UCSD-AML1 (cell line): Measurements from ENCODE around the gene IGFL4.

Source experiments
- DNase-seq: peaks from one replicate; lab custom pipeline; 2025; ENCODE audit not compliant: unreplicated experiment; lab: John Stamatoyannopoulos, UW

IGFL4 gene

DNA sequence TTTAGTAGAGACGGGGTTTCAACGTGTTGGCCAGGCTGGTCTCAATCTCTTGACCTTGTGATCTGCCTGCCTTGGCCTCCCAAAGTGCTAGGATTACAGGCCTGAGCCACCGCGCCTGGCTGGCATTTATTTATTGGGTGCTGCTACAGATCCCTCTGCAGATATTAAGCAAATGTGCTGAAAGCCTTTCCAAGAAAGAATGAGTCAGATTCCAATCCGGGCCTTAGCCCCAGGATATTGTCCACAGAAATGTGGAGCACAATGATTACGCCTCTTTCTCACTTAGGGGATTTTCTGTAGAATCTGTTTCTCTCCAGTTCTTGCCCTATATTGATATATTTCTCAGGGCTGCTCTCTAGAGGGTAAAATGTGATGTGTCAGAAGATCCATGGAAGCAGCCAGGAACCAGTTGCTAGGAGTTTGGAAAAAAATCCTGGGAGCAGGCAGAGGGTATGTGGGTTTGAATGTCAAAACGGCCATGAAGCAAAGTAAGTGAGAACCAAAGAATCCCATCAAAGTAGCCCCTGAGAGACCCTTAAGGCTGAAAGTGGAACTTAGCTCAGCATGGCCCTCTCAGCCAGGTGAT, 24.8 kb upstream of the IGFL4 start:
- DNase-seq, result no peak

DNA sequence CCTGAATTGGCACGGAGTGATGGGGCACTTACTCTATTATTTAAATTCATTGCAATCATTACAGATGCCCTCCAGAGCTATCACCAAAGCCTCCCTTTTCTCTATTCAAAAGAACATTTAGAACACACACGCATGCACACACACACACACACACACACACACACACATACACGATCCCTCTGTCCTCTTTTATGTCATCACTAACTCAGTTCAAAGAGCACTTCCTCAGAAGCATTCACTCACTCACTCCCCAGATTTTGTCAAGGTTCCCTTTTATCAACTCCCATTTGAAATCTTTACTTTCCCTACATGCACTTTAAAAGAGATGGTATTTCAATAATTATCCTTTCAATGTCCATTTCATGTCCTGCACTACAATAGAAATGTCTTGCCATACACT, 22.4 kb upstream of the IGFL4 start:
- no peak for DNase-seq

DNA sequence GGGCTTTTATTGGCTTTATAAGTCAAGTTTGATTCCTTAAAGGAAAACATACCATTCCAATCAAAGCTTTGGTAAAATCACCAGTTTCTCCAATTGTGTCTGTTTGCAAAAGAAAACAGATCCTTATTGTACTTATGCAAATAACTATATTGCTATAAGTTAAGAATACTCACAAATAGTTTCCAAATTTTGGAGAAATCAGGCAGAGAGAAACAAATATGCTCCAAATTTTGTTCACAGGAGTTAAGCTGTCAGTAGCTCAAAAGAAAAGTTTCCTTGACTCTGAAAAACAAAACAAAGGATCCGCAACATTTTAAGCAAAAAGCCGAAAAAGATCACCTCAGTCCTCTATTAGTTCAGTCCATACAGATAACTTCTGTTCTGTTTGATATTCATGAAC, 19.2 kb upstream of the IGFL4 start:
- no peak for DNase-seq

DNA sequence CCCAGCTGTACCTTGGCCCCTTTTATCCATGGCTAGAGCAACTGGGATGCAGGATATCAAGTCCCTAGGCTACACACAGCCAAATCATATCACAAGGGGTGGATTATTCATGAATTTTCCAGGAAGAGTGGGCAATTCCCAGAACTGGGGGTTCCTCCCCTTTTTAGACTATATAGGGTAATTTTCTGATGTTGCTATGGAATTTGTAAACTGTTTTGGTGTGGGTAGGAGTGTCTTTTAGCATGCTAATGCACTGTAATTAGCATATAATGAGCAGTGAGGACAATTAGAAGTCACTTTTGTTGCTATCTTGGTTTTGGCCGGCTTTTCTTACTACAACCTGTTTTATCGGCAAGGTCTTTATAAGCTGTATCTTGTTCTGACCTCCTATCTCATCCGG, 18.0 kb upstream of the IGFL4 start:
- no peak for DNase-seq

DNA sequence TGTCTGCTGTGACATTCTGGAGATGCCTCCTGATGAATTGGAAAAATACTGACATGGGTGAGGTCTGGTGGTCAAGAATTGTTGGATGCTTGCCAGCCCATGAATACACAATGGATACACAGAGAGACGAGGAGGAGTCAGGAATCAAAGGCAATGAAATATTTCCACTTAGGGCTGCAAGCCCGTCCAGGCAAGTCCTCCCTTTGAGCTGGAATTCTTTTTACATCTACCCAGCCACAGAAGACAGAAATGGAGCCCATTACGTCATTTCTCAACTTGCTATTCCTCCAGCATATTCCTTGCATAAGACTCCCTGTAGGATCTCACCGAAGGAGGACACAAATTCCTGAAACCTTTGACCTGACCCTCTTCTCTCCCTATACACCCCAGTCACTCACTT, 15.7 kb upstream of the IGFL4 start:
- DNase-seq, result no peak

DNA sequence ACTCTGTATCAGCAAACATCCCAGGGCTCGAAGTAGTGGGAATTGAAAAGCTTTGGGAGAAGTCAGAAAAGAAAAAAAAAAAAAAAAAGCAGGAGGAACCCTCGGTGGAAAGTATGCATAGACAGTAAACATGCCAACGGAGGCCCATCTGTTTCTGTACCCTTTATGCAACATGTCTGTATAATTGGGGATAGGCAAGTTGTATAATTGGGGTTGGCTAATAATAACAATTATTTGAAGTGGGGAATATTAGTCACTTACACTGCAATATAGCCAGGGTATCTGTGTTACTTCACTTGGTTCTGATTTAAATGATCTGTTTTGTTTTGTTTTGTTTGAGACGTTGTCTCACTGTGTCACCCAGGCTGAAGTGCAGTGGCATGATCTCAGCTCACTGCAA, 12.1 kb upstream of the IGFL4 start:
- DNase-seq, result no peak

DNA sequence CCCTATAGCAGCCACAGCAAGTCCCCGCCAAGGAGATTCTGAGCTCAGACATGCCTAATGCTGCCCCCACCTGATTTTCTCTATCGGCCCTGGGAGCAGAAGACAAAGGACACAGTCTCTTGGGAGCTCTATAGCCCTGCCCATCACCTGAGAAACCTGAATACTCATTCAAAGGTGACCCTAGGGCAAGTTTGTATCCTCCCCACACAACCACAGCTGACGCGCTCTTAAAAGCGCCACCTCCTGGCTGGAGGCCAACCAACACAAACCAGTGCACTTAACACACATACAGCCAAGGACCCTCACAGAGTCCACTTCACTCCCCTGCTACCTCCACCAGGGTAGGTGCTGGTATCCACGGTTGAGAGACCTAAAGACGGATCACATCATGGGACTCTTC, 8.8 kb upstream of the IGFL4 start:
- DNase-seq, result no peak

DNA sequence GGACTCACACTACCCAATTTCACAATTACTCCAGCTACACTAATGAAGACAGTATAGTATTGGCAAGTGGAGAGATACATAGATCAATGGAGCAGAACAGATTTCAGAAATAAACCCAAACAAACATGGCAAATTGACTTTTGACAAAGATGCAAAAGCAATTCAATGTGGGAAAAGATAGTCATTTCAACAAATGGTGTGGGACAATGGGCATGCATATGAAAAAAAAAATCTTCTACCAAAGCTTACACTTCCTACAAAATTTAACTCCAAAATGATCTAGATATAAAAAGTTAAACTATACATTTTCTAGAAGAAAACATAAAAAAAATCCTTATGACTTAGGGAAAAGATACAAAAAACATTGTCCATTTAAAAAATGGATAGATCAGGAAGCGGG, 2.7 kb upstream of the IGFL4 start:
- DNase-seq, result no peak

DNA sequence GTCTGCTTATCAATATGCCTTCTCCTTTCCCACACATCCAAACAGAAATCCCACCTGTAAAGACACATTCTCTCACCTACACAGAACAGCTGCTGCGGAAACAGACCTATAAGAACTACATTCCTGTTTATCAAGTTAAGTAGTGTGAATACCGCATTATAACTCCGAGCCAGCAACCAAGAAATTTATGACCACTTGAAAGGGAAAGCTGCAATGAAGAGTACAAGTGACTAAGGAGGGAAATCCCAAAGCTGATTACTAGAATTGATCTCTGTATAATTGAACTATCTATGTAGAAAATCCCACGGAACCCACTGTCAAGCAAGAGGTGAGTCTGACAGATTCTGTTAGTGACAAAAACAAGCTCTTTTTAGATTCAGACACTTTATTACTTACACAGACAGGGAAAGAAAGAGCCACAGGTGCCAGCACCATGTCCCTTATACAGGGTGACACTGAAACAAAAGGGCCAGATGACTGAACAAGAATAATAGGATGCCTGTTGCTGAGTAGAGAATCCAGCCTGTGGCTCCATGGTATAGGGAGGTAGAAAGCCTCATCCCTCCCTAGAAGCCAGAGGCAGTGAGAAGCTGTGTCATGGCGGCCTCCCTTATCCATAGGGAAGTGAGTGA, 1.6 kb upstream of the IGFL4 start:
- no peak for DNase-seq

DNA sequence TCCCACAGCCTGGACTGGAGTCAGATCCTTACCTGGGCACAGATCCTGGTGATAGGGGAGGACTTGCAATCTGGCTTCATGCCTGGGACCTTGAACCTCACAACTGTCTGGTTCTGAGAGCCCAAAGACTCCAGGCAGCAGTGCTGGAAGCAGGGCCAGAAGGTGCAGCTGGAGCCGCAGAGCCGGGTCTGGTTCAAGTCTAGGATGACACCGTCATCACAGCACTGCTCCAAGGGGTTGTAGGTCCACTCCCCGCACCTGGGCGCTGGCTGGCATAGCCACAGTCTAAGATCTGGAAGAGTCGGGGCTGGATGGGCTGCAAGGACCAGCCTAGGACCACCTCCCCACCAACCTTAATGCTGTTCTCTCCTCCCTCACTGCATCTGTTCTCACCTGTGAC, 677 bp downstream of the IGFL4 start:
- DNase-seq, result no peak

DNA sequence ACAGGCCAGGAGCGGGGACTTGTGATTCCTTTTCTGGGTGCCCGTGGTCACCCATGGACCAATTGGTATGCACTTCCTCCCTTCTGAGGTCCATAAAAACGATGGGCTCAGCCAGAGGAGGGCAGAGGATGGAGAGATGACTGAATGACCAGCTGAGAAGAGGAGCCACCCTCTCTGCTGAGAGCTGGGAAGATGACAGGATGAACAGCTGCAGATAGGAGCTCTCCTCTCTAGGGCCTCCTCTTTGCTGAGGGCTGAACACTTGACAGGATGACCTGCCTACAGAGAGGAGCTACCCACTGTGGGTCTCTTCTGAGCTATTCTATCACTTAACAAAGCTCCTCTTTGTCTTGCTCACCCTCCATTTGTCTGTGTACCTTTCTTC, 4.1 kb downstream of the IGFL4 start:
- DNase-seq, result no peak

DNA sequence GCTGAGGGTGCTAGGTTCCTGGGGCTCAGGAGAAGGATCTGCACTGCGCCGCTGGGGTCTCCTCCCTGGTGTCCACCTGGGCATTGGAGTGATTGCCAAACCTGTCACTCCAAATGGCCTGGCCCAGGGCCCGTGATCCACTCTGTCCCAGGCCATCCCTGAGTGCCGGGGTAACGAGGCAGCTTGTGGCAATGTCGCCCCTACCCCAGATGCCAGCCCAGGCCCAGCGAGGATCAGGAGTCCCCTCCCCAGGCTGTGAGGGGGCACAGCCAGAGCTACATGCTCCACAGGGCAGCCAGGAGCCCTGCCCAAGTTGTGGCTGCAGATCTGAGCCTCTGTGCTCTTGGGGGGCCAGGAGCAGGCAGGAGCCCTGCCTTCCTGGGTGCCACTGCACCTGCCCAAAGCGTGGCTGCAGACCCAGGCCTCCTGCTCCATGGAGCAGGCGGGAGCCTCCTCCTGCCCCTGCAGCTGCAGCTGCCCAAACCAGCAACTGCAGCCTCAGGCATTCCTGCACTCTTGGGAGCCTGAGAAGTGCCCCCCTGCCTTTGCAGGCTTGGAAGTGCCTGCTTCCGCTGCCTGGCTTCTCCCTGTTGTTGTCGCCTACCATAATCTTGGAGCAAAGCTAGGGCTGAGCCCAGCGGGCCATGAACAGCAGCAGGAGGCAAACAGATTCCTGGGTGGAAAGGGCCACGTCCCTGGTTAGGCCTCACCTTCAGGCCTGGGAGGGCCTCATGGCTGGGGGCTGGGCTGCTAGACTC, 4.6 kb downstream of the IGFL4 start:
- DNase-seq, result no peak

DNA sequence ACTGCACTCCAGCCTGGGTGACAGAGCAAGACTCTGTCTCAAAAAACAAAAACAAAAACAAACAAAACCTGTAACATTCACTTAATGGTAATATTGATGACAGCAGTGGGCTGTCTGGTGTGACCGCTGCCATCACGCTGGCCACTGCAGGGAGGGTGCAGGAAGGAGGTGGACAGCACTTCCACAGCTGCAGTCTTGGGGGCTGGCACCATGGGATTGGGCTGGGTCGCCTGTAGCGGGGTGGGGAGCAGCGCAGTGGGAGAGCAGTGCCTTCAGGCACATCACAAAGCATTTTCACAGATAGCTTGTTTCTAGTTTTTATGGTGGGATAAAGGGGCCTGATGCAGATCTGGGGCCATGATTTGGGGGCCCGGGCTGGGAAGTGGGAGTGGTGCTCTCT, 5.3 kb downstream of the IGFL4 start:
- DNase-seq, result no peak

DNA sequence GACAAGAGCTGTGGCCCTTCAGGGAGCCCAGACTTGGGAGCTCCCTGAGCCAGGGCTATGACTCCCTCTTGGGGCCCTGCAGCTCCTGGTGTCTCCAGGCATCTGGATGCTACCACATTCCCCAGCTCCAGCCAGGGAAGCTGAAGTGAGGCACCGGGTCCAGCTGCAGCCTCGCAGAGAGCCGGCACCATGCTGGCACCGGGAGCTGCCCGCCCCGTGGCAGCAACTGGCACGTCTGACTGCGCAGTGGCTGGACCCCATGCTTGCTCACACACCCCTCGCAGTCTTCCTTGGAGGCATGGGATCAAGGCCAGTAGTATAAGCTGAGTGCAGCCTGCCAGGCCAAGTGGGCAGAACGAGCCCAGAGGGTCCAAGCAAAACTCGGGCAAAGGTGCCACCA, 7.4 kb downstream of the IGFL4 start:
- DNase-seq, result no peak

DNA sequence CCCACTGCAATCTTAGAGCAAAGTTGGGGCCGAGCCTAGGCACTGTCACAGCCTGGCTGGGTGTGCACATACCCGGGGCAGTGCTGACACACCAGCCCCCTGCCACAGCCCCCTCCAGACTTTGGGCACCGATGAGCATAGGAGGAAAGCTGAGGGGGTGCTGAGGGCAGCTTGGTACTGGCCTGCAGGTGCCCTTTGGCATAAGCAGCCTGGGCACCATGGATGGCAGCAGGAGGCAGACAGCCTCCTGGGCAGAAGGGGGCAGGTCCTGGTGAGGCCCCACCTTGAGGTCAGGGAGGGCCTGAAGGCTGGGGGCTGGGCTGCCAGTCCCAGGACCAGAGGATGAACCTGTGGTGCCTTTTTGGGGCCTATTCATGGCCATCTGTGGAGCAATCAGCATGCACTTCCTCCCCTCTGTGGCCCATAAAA, 8.2 kb downstream of the IGFL4 start:
- DNase-seq, result no peak

DNA sequence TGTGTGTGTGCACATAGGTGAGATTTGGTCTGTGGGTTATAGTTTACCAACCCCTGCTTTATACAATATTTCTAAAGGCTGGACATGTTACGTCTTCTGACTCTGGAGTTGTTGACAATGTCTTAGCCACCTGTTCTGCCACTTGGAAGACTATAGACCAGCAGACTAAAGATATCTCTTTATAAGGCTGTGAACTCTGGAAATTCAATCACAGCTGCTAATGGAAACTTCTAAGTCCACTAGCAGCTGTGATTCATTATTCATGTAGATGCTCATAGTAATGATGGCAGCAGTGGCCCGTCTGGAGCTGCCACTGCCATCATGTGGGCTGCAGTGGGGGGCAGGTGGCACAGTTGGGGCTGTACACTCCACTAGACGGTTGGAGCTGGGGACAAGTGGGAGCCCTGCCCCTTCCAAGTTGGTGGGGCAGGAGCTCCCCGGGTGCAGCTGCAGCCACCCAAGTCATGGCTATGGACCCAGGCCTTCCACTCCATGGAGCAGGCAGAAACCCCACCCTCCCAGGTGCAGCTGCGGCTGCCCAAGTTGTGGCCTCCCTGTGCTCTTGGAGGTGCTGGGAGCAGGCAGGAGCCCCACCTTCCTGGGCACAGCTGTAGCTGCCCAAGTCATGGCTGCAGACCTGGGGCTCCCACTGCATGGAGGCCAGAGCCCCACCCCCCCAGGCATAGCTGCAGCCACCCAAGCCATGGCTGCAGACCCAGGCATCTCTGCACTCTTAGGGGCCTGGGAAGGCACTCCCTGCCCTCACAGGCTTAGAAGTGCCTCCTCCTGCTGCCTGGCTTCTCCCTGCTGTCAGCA, 8.8 kb downstream of the IGFL4 start:
- DNase-seq, result no peak

DNA sequence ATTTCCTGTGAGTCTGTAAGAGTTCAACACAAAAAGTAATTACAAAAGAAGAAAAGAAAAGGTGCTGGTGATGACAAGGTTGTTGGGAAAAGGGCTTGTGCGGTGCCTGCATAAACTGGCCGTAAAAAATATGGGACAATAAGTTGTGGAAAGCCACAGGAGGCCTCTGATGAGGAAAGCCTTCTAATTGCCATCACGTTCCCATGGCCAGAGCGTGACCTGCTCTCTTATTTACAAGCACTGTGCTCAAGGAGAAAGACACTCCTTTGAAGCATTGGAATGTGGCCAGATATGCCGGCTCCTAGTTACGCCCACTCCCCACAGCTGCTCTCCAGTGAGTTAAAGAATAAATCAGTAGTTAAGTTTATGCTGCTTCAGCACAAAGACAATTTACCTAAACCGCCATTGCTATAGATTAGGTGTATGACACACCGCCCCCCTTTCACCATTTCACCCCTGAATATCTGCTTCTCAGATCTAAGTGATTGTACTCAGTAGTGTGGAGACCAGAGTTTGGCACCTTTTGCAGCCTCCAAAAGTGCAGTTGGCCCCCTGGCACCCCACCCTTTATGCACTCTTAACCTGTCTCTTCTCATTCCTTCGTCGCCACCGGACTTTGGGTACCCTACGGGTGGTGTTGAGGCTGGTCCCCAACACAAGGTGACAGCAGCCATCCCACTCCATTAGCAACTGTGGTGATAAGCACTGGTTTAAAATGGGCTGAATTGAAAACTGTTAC, 9.8 kb downstream of the IGFL4 start:
- no peak for DNase-seq

DNA sequence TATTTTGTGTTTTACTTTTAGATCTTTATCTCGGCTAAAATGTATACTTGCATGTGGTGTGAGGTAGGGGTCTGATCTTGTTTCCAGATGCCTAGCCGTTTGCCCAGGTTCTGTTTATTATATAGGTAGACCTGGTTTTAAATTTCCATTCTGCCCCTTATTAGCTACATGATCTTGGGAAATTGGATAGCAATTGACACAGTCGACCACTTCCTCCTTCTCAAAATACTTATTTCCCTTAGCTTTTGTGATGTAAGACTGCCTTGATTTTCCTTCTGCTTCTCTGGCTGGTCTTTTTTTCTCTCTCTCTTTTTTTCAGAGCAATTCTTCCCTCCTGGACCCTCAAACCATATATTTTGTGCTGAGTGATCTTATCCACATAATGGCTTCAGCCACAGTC, 15.0 kb downstream of the IGFL4 start:
- no peak for DNase-seq

DNA sequence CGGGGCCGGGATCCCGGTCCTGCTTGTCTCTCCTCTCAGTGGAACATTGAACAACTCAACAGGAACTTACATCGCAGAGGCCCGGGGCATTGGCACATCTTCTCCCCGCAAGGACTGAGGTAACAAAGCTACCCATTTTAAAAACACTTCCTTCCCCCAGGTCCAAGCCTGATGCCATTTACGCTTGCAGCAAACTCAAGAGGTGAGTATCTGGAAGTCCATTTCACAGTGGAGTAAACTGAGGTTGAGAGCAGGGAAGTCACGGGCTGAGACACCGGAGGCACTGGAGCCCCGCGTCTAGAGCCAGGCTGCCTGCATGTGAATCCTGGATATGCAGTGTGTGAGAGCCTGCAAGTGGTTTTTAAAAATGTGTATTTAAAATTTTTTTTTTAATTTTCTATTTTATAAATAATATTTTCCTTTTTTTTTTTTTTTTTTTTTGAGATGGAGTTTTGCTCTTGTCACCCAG, 17.5 kb downstream of the IGFL4 start:
- DNase-seq, result no peak

DNA sequence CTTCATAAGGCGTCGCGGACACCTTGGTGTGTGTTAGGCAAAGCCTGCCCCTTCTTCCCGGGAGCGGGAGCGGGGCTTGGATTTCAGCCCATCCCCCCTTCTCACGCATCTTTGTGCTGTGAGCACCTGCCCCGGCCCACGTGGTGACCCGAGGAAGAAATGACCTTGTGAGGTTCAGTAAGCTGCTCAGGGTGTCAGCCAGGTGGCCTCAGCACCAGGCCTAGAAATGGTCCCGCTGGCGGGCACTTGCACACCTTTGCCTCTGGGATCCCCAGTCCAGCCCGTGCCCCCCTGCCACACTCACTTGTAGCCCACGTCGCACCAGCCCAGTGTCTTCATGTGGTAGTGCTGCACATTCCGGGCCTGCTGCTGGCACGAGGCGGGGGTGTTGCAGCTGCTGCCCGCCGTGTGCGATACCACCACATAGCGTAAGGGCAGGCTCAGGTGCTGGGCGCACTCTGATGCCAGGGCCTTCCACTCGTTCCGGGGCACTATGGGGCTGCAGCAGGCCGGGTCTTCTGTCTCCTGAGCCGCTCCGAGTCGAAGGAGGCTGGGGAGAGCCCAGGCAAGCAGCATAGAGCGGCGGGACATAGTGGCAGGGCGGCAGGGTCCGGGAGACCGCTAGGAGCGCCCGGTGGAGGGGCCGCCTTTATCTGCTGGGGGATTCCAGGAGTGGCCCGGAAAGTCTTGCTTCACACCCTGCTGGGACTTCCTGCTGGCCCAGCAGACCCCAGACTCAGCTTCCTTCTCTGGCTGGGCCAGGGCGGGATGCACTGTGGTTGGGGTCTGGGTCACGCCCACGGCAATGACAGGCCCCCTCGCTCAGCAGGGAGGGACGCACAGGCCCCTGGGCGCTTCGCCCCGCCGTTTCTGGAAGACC, 18.1 kb downstream of the IGFL4 start, which contains the start of gene PGLYRP1:
Gene PGLYRP1, minus strand, starts transcription at position 623 of the 880 bp plus-strand sequence. Its CDS starts 32 bp downstream, at position 591.
- no peak for DNase-seq
